Hepatocyte (in vitro differentiated cells): ENCODE measurements around the gene MAPK1. TPM values are rescaled to one million over a fixed set of nuclear protein-coding genes. Genes with fewer than 3 reads are reported as not detected.

Experiments used
- DNase-seq: peaks from one replicate; pipeline ENCODE4 v3.0.0-alpha.2; 2016; ENCODE audit warnings: low spot score
- H2AFZ ChIP-seq: fragments of 200-600 bp; sonication (generic); 2 replicates; pipeline ENCODE4 v1.6.0; 2016; ENCODE audit warnings: antibody characterized with exemption, mild to moderate bottlenecking
- H3K27ac ChIP-seq: fragments of 200-600 bp; sonication (generic); 2 replicates; pipeline ENCODE4 v1.5.1; 2016; ENCODE audit warnings: mild to moderate bottlenecking
- H3K27me3 ChIP-seq: fragments of 200-600 bp; sonication (generic); 2 replicates; pipeline ENCODE4 v1.6.1; 2016
- H3K36me3 ChIP-seq: fragments of 200-600 bp; sonication (generic); replicated peaks from 2 replicates; pipeline ENCODE4 v1.5.1; 2016; ENCODE audit warnings: low read depth; ENCODE audit not compliant: insufficient read depth
- H3K4me1 ChIP-seq: fragments of 200-600 bp; sonication (generic); 2 replicates; pipeline ENCODE4 v1.5.1; 2016; ENCODE audit warnings: mild to moderate bottlenecking, moderate library complexity; ENCODE audit not compliant: insufficient read depth
- H3K4me2 ChIP-seq: fragments of 200-600 bp; sonication (generic); 2 replicates; pipeline ENCODE4 v1.6.0; 2016
- H3K4me3 ChIP-seq: fragments of 200-600 bp; sonication (generic); 2 replicates; pipeline ENCODE4 v1.5.1; 2016; ENCODE audit warnings: mild to moderate bottlenecking
- H3K79me2 ChIP-seq: fragments of 200-600 bp; sonication (generic); 2 replicates; pipeline ENCODE4 v1.6.0; 2017; ENCODE audit warnings: mild to moderate bottlenecking
- H3K9me2 ChIP-seq: fragments of 200-600 bp; sonication (generic); replicated peaks from 2 replicates; pipeline ENCODE4 v1.6.0; 2017; ENCODE audit warnings: mild to moderate bottlenecking; ENCODE audit not compliant: insufficient read depth
- H3K9me3 ChIP-seq: fragments of 200-600 bp; sonication (generic); 2 replicates; pipeline ENCODE4 v1.5.1; 2016; ENCODE audit warnings: low read depth, mild to moderate bottlenecking
- H4K20me1 ChIP-seq: fragments of 200-600 bp; sonication (generic); 2 replicates; pipeline ENCODE4 v1.6.0; 2016; ENCODE audit warnings: mild to moderate bottlenecking; ENCODE audit not compliant: insufficient read depth, poor library complexity, severe bottlenecking
- EZH2 ChIP-seq: fragments of 200-600 bp; sonication (generic); IDR thresholded peaks from 2 replicates; pipeline ENCODE4 v1.6.1; 2016; ENCODE audit warnings: antibody characterized with exemption, mild to moderate bottlenecking, borderline replicate concordance
- EZH2phosphoT487 ChIP-seq: fragments of 200-600 bp; sonication (generic); IDR thresholded peaks from one replicate; pipeline ENCODE4 v1.6.1; 2018; ENCODE audit warnings: antibody characterized with exemption, mild to moderate bottlenecking, low read depth, moderate library complexity; ENCODE audit not compliant: unreplicated experiment, severe bottlenecking
- WGBS: methylation state at CpG from one replicate; pipeline ENCODE4 v1.1.6; 2016; ENCODE audit warnings: low lambda C conversion rate; ENCODE audit errors: missing lambda C conversion rate; 5-methylcytosine and 5-hydroxymethylcytosine counted together
- polyA plus RNA-seq: library from polyadenylated mRNA; unstranded; fragments of >200 nt; fragmentation: Nextera tagmentation; extraction: Ambion mirVana; gene quantifications from 2 replicates; pipeline ENCODE4 v1.2.1, GENCODE V29; 2016
- small RNA-seq: library from RNA; depleted of rRNA; stranded (forward); fragments of <200 nt; gene quantifications from one replicate; pipeline ENCODE3, GENCODE V24; 2014
- total RNA-seq: library from RNA; depleted of rRNA; stranded (reverse); fragments of >200 nt; gene quantifications from 2 replicates; pipeline ENCODE4 v1.2.3, GENCODE V29; 2014
- TF ChIP-seq, protein P1 (sequence below): fragments of 200-600 bp; sonication (generic); IDR thresholded peaks from 2 replicates; pipeline ENCODE4 v1.5.1; 2016; ENCODE audit warnings: antibody characterized with exemption, mild to moderate bottlenecking; ENCODE audit not compliant: poor library complexity

MAPK1 gene
- total and polyA plus RNA-seq, 2 experiments from 2014 or later, result 52.2 to 74.5 TPM

DNA sequence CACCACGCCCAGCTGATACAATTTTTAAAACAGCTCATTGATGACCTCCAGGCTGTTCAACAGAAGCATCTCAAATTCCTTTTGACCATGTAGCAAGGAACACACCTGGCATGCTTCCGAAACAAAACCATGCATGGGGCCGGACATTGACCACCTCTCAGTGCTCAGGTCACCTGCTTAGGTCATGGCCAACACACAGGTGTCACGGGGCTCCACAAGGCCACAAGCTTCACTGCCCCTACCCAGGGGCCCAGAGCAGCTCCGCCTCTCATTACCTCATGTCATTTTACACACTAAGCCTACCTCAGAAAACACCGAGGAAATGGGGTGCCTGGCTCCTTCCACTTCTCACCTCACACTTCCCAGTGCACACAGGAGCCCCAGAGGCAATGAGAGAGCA is 158.5 kb downstream of the MAPK1 start:
- no peaks in the 10 kb centered on the region for H3K4me1 ChIP-seq
- no peaks in the 10 kb centered on the region for H3K9me2 ChIP-seq
- no peak overlapping the region for H3K27ac ChIP-seq
- H3K4me3 ChIP-seq, result no peak overlapping the region
- no peak overlapping the region for H3K4me2 ChIP-seq
- H3K27me3 ChIP-seq, result no peaks in the 10 kb centered on the region
- DNase-seq, result no peak
- TF ChIP-seq EZH2 (no peak), EZH2phosphoT487 (no peak)
- TF ChIP-seq, protein P1, sequence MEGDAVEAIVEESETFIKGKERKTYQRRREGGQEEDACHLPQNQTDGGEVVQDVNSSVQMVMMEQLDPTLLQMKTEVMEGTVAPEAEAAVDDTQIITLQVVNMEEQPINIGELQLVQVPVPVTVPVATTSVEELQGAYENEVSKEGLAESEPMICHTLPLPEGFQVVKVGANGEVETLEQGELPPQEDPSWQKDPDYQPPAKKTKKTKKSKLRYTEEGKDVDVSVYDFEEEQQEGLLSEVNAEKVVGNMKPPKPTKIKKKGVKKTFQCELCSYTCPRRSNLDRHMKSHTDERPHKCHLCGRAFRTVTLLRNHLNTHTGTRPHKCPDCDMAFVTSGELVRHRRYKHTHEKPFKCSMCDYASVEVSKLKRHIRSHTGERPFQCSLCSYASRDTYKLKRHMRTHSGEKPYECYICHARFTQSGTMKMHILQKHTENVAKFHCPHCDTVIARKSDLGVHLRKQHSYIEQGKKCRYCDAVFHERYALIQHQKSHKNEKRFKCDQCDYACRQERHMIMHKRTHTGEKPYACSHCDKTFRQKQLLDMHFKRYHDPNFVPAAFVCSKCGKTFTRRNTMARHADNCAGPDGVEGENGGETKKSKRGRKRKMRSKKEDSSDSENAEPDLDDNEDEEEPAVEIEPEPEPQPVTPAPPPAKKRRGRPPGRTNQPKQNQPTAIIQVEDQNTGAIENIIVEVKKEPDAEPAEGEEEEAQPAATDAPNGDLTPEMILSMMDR, result no peak
- H3K9me3 ChIP-seq, result no peaks in the 10 kb centered on the region
- H2AFZ ChIP-seq, result no peak overlapping the region
- 85% methylated on average over 6 of the region's 6 CpGs for WGBS
- H3K79me2 ChIP-seq, result no peaks in the 10 kb centered on the region
- H4K20me1 ChIP-seq, result no peaks in the 10 kb centered on the region
- H3K36me3 ChIP-seq, result no peaks in the 10 kb centered on the region

DNA sequence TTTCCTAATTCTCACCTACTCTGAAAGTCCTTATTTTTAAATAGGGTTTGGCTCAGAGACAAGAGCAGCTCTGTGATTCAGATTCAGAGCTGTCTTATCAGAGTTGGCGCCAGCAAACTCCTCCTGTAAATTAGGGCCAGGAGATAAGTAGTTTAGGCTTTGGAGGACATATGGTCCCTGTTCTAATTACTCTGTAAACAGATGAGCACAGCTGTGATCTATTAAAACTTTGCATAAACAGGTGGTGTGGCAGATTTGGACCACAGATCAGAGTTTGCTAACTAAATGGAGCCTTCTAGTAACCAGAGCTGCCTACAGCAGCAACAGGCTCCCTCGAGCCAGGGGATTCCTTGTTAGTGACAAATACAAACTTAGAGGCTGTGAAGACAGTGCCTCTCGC is 159.8 kb downstream of the MAPK1 start:
- TF ChIP-seq, protein P1, result no peak
- TF ChIP-seq EZH2phosphoT487 (no peak), EZH2 (no peak)
- Histone ChIP-seq H3K79me2 (no peaks in the 10 kb centered on the region), H3K4me3 (no peak overlapping the region), H3K9me2 (no peaks in the 10 kb centered on the region), H3K36me3 (no peaks in the 10 kb centered on the region), H3K27ac (no peak overlapping the region), H3K9me3 (no peaks in the 10 kb centered on the region), H3K27me3 (no peaks in the 10 kb centered on the region), H4K20me1 (no peaks in the 10 kb centered on the region), H3K4me2 (no peak overlapping the region), H3K4me1 (no peaks in the 10 kb centered on the region), H2AFZ (no peak overlapping the region)
- 41% methylated on average over 3 of the region's 3 CpGs for WGBS
- no peak for DNase-seq

Small RNA genes lying within 50 kb of the gene (small RNA-seq; reads per million reads assigned to genes)
- gene RN7SL280P (not detected), gene RNA5SP493 (not detected)

Other genes with a start within 250 kb of the MAPK1 start
- gene YDJC, start 237.6 kb downstream of the MAPK1 start, total RNA-seq, result 24.1 and 34.6 TPM in 2 replicates
- 44.5 and 49.8 TPM in 2 replicates for gene YDJC, start 237.6 kb downstream of the MAPK1 start, polyA plus RNA-seq
- 0.20 and 0.30 TPM in 2 replicates for gene CCDC116, start 234.9 kb downstream of the MAPK1 start, total RNA-seq
- 1.3 and 1.5 TPM in 2 replicates for gene CCDC116, start 234.9 kb downstream of the MAPK1 start, polyA plus RNA-seq
- gene SDF2L1, start 225.3 kb downstream of the MAPK1 start, total RNA-seq, result 38.2 and 48.2 TPM in 2 replicates
- 119 and 139 TPM in 2 replicates for gene SDF2L1, start 225.3 kb downstream of the MAPK1 start, polyA plus RNA-seq
- gene PPIL2, start 201.6 kb downstream of the MAPK1 start, total RNA-seq, result 22.8 and 28.3 TPM in 2 replicates
- gene PPIL2, start 201.6 kb downstream of the MAPK1 start, polyA plus RNA-seq, result 30.0 and 38.6 TPM in 2 replicates
- 1.9 and 2.0 TPM in 2 replicates for gene YPEL1, start 131.9 kb downstream of the MAPK1 start, total RNA-seq
- 3.1 and 3.5 TPM in 2 replicates for gene YPEL1, start 131.9 kb downstream of the MAPK1 start, polyA plus RNA-seq
- gene PPM1F, start 85.2 kb upstream of the MAPK1 start, total RNA-seq, result 13.7 and 17.8 TPM in 2 replicates
- 14.7 and 16.1 TPM in 2 replicates for gene PPM1F, start 85.2 kb upstream of the MAPK1 start, polyA plus RNA-seq
- gene TOP3B, start 115.1 kb upstream of the MAPK1 start, total RNA-seq, result 23.5 and 26.6 TPM in 2 replicates
- gene TOP3B, start 115.1 kb upstream of the MAPK1 start, polyA plus RNA-seq, result 30.8 and 45.6 TPM in 2 replicates